VCaP (cell line): ENCODE results near the gene TEX52.

ENCODE experiments used
- H3K27ac ChIP-seq: fragments of 450-650 bp; 2 replicates; pipeline ENCODE4 v1.5.1; 2017
- CTCF ChIP-seq: fragments of 450-650 bp; conservative IDR thresholded peaks from 2 replicates; pipeline ENCODE4 v1.5.1; 2017; ENCODE audit warnings: mild to moderate bottlenecking, moderate library complexity

TEX52 gene

GRCh38 chr12:2893007-2893406, 36.2 kb upstream of the TEX52 start:
- TF ChIP-seq CTCF: no peak
- H3K27ac ChIP-seq: no peak overlapping the region

GRCh38 chr12:2892246-2892645, 35.4 kb upstream of the TEX52 start:
- no peak for TF ChIP-seq CTCF
- peak overlapping the region; percentile 88; the same call in 1 of the 2 replicates for H3K27ac ChIP-seq

GRCh38 chr12:2891240-2892053, 34.6 kb upstream of the TEX52 start:
- no peak for TF ChIP-seq CTCF
- H3K27ac ChIP-seq: peak overlapping the region; percentile 88

GRCh38 chr12:2890388-2891239, 33.8 kb upstream of the TEX52 start, which contains the start of gene TULP3:
Gene TULP3, plus strand, starts transcription at chr12:2890891. Its CDS starts 57 bp downstream, at chr12:2890948.
- peak within 1 kb of the TSS; percentile 88 for H3K27ac ChIP-seq

GRCh38 chr12:2890001-2890387, 33.2 kb upstream of the TEX52 start:
- no peak for TF ChIP-seq CTCF
- peak overlapping the region; percentile 88 for H3K27ac ChIP-seq

More at GRCh38 chr12:2890388-2891239, 33.8 kb upstream of the TEX52 start, which contains the start of gene TULP3:
- no peak for TF ChIP-seq CTCF

- TF ChIP-seq CTCF: no peak
- no peak overlapping the region for H3K27ac ChIP-seq
Observed at GRCh38 chr12:2886768-2887450, 30.1 kb upstream of the TEX52 start.

- TF ChIP-seq CTCF: no peak
- no peak overlapping the region for H3K27ac ChIP-seq
Observed at GRCh38 chr12:2884810-2885209, 28.0 kb upstream of the TEX52 start.
